Measurements from ENCODE around the gene CCDC57.

Gene CCDC57

DNA sequence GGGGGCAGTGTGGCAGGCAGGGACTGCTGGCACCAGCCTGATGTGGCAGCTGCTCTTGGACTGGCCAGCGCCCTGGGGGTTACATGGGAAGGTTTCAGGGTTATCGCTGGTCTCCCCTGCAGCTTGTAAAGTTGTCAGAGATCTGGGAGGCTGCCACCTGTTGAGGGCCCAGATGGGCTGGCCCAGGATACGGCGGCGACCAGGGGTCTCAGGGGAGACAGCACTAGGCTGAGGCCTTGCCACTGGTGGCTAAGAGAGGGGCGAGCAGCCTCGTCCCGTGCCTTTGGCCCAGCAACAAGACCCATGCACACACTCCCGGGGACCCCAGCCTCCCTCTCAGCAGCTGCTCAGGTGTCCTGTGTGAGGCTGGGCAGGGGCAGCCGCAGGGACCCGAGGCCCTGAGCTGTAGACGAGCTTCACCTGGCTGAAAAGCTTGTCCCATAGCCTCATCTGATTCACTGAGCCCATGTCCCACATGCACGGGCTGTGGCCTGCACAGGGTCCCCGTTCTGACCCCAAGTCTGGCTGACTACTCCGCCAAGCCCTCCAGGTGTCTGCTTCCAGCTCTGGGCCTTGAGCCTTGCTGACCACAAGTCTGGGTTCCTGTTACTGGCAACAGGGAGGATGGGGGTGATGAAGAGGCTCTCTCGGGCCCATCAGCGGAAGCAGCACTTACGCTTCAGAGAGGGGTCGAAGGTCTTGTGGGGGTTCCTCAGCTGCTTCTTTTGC is 153.2 kb downstream of the CCDC57 start:
- Histone ChIP-seq H3K4me1 (ENCODE audit: control insufficient read depth, low read length) (peaks cover 10% of the 10 kb centered on the region), H3K9me3 (ENCODE audit: control insufficient read depth, insufficient read depth, low read length) (no peaks in the 10 kb centered on the region), H3K36me3 (ENCODE audit: control insufficient read depth, low read length) (peaks cover 97% of the 10 kb centered on the region), H3F3A (ENCODE audit: control insufficient read depth, insufficient read depth) (no peaks in the 10 kb centered on the region), H3K4me2 (ENCODE audit: low read length) (no peak overlapping the region), H3K79me2 (ENCODE audit: control insufficient read depth, low read length) (peaks cover 18% of the 10 kb centered on the region), H3K27me3 (ENCODE audit: control insufficient read depth, low read length) (no peaks in the 10 kb centered on the region), H3K4me3 (ENCODE audit: low read length) (no peak overlapping the region), H3K9me2 (replicated peaks; ENCODE audit: control insufficient read depth, low read length) (no peaks in the 10 kb centered on the region), H4K20me1 (ENCODE audit: control insufficient read depth, insufficient read depth, low read depth, low read length) (peaks cover 6% of the 10 kb centered on the region; the same call in 1 of the 2 replicates), H3K27ac (ENCODE audit: low read depth, low read length) (no peak overlapping the region)
- TF ChIP-seq EZH2phosphoT487 (IDR thresholded peaks at IDR 0.05; ENCODE audit: borderline replicate concordance, low read length), result no peak
- TF ChIP-seq, protein P1, sequence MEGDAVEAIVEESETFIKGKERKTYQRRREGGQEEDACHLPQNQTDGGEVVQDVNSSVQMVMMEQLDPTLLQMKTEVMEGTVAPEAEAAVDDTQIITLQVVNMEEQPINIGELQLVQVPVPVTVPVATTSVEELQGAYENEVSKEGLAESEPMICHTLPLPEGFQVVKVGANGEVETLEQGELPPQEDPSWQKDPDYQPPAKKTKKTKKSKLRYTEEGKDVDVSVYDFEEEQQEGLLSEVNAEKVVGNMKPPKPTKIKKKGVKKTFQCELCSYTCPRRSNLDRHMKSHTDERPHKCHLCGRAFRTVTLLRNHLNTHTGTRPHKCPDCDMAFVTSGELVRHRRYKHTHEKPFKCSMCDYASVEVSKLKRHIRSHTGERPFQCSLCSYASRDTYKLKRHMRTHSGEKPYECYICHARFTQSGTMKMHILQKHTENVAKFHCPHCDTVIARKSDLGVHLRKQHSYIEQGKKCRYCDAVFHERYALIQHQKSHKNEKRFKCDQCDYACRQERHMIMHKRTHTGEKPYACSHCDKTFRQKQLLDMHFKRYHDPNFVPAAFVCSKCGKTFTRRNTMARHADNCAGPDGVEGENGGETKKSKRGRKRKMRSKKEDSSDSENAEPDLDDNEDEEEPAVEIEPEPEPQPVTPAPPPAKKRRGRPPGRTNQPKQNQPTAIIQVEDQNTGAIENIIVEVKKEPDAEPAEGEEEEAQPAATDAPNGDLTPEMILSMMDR (IDR thresholded peaks at IDR 0.05; ENCODE audit: low read depth, low read length, poor library complexity, severe bottlenecking), result no peak

DNA sequence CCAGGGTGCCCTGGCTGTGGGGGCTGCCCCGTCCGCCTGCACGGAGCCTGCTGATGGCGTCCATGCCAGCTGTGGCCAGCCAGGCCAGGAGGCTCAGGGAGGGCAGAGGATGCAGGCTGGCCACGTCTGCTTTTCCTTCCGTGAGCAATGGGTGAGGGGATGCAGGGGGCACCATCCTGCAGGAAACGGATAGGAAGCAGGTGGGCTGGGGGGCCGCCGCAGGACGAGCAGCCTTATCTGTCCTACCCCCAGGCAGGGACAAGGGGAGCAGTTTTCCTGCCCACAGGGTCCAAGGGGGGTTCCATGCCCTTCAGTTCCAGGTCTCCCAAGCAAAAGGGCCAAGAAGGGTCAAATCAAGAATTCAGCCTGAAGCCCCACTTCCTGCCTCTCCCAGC is 153.8 kb downstream of the CCDC57 start:
- Histone ChIP-seq H3K4me3 (ENCODE audit: low read length) (no peak overlapping the region), H4K20me1 (ENCODE audit: control insufficient read depth, insufficient read depth, low read depth, low read length) (peaks cover under 1% of the 10 kb centered on the region; the same call in 1 of the 2 replicates), H3F3A (ENCODE audit: control insufficient read depth, insufficient read depth) (no peaks in the 10 kb centered on the region), H3K27me3 (ENCODE audit: control insufficient read depth, low read length) (no peaks in the 10 kb centered on the region), H3K27ac (ENCODE audit: low read depth, low read length) (no peak overlapping the region), H3K4me1 (ENCODE audit: control insufficient read depth, low read length) (peaks cover 5% of the 10 kb centered on the region), H3K79me2 (ENCODE audit: control insufficient read depth, low read length) (peaks cover 12% of the 10 kb centered on the region), H3K36me3 (ENCODE audit: control insufficient read depth, low read length) (peaks cover 91% of the 10 kb centered on the region), H3K4me2 (ENCODE audit: low read length) (no peak overlapping the region), H3K9me3 (ENCODE audit: control insufficient read depth, insufficient read depth, low read length) (no peaks in the 10 kb centered on the region), H3K9me2 (replicated peaks; ENCODE audit: control insufficient read depth, low read length) (no peaks in the 10 kb centered on the region)
- TF ChIP-seq, protein P1 (IDR thresholded peaks at IDR 0.05; ENCODE audit: low read depth, low read length, poor library complexity, severe bottlenecking), result no peak
- no peak for TF ChIP-seq EZH2phosphoT487 (IDR thresholded peaks at IDR 0.05; ENCODE audit: borderline replicate concordance, low read length)

DNA sequence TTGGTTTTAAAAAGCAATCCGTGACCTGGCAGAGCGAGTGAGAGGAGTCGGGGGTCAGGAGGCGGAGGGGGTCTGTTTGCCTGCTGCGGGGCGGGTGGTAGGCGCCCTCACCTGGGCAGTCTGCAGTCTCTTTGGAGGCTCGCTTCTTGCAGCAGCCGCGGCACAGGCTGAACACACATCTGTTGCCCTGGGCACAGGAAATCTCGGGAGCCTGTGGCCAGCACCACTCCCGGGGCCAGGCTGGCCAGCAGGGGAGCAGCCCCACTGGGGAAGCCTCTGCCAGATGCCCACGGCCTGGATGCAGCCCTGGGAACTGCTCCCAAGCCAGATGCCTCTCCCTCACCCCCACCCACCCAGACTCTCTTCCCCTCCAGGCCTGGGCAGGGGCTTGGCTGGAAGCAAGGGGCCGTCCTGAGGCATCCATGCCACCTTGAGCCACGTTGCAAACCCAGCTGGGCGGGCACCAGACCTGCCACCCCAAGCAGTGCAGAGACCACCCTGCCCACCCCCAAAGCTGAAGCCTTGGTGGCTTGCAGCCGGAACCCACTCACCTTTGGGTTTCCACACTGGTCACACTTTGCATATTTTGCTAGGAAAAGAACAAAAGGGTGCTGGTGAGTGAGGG is 154.3 kb downstream of the CCDC57 start:
- Histone ChIP-seq H3K4me2 (ENCODE audit: low read length) (no peak overlapping the region), H3K9me3 (ENCODE audit: control insufficient read depth, insufficient read depth, low read length) (no peaks in the 10 kb centered on the region), H3K79me2 (ENCODE audit: control insufficient read depth, low read length) (peaks cover 10% of the 10 kb centered on the region), H3K4me3 (ENCODE audit: low read length) (no peak overlapping the region), H3K27me3 (ENCODE audit: control insufficient read depth, low read length) (no peaks in the 10 kb centered on the region), H3K9me2 (replicated peaks; ENCODE audit: control insufficient read depth, low read length) (no peaks in the 10 kb centered on the region), H4K20me1 (ENCODE audit: control insufficient read depth, insufficient read depth, low read depth, low read length) (no peaks in the 10 kb centered on the region), H3K27ac (ENCODE audit: low read depth, low read length) (no peak overlapping the region), H3K4me1 (ENCODE audit: control insufficient read depth, low read length) (peaks cover under 1% of the 10 kb centered on the region; the same call in 1 of the 2 replicates), H3F3A (ENCODE audit: control insufficient read depth, insufficient read depth) (no peaks in the 10 kb centered on the region), H3K36me3 (ENCODE audit: control insufficient read depth, low read length) (peaks cover 88% of the 10 kb centered on the region)
- no peak for TF ChIP-seq EZH2phosphoT487 (IDR thresholded peaks at IDR 0.05; ENCODE audit: borderline replicate concordance, low read length)
- TF ChIP-seq, protein P1 (IDR thresholded peaks at IDR 0.05; ENCODE audit: low read depth, low read length, poor library complexity, severe bottlenecking), result no peak
